Sigmoid colon (tissue), 4 donors: ENCODE results near the gene CPNE6.

Experiments used
- CTCF ChIP-seq, 4 experiments: fragments of 450-650 bp in 3 of 4; fragments of 200-600 bp in 1 of 4; IDR thresholded peaks; one replicate each; pipeline ENCODE4 v1.5.1; 2016 to 2019; ENCODE audit warnings: antibody characterized with exemption in 4 of 4, mild to moderate bottlenecking in 3 of 4, moderate library complexity in 2 of 4
- EP300 ChIP-seq, 4 donors: sonication (generic); formaldehyde crosslinking; IDR thresholded peaks; one replicate each; pipeline ENCODE4 v1.6.1; 2017; ENCODE audit warnings: antibody characterized with exemption in 4 of 4
- POLR2A ChIP-seq, 2 donors: fragments of 450-650 bp; IDR thresholded peaks; one replicate each; pipeline ENCODE4 v1.6.1; 2016; ENCODE audit warnings: antibody characterized with exemption in 2 of 2, mild to moderate bottlenecking in 2 of 2, moderate library complexity in 2 of 2
- POLR2AphosphoS5 ChIP-seq, 4 donors: sonication (generic); formaldehyde crosslinking; IDR thresholded peaks; one replicate each; pipeline ENCODE4 v1.6.1; 2017; ENCODE audit warnings: antibody characterized with exemption in 4 of 4

DNA sequence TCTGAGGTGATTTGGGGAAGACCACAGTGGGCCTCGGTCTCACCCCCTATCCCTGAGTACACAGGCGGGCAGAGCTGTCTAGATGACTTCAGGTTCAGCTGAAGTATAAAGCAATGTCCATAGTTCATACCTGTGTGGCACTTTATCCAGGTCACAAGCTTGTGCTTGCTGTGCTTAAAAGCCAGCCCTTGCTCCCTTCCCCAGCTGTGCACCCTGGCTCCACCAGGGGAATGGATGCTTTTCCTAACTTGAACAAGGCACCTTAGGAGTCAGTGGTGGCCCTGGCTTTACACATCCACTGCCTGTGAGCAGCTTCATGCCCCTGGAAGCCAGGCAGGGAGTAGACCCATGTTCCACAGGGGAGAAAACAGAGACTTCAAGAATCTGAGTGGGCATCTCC lies 14.1 kb upstream of the CPNE6 start:
- TF ChIP-seq POLR2A (IDR thresholded peaks at IDR 0.05) (no peak), POLR2AphosphoS5 (IDR thresholded peaks at IDR 0.05) (no peak), CTCF (IDR thresholded peaks at IDR 0.05) (no peak), EP300 (IDR thresholded peaks at IDR 0.05) (no peak)
